Keratinocyte (primary cell): ENCODE results near the gene USP34.

ENCODE experiments used
- EZH2 ChIP-seq: IDR thresholded peaks from one replicate; pipeline ENCODE4 v1.6.1; 2012; ENCODE audit warnings: inconsistent platforms, mild to moderate bottlenecking, low read length, moderate library complexity
- TF ChIP-seq, protein P1 (sequence below), 3 experiments: IDR thresholded peaks in 1 of 3; conservative IDR thresholded peaks in 1 of 3; optimal IDR thresholded peaks in 1 of 3; 2 replicates in 2 of 3; 3 replicates in 1 of 3; pipeline versions ENCODE3 to v1.5.1; 2011; ENCODE audit warnings: low read length in 3 of 3, mild to moderate bottlenecking in 3 of 3, moderate library complexity in 2 of 3, control low read depth in 1 of 3, inconsistent platforms in 1 of 3; ENCODE audit not compliant: insufficient read depth in 2 of 3; ENCODE audit errors: extremely low read depth in 1 of 3

DNA sequence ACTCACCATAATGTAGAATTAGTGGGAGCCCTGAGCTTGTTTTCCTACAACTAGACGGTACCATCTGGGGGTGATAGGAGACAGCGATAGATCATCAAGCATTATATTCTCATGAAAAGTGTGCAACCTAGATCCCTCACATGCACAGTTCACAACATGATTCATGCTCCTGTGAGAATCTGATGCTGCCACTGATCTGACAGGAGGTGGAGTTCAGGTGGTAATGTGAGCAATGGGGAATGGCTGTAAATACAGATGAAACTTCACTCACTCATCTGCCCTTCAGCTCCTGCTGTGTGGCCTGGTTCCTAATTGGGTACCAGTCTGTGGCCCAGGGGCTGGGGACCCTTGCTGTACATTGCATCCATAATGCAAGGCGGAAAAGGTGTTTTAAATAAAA lies 60.7 kb downstream of the USP34 start:
- TF ChIP-seq, protein P1, sequence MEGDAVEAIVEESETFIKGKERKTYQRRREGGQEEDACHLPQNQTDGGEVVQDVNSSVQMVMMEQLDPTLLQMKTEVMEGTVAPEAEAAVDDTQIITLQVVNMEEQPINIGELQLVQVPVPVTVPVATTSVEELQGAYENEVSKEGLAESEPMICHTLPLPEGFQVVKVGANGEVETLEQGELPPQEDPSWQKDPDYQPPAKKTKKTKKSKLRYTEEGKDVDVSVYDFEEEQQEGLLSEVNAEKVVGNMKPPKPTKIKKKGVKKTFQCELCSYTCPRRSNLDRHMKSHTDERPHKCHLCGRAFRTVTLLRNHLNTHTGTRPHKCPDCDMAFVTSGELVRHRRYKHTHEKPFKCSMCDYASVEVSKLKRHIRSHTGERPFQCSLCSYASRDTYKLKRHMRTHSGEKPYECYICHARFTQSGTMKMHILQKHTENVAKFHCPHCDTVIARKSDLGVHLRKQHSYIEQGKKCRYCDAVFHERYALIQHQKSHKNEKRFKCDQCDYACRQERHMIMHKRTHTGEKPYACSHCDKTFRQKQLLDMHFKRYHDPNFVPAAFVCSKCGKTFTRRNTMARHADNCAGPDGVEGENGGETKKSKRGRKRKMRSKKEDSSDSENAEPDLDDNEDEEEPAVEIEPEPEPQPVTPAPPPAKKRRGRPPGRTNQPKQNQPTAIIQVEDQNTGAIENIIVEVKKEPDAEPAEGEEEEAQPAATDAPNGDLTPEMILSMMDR (optimal IDR thresholded peaks at IDR 0.05 in 1 of 3, IDR thresholded peaks at IDR 0.05 in 1 of 3, conservative IDR thresholded peaks at IDR 0.05 in 1 of 3; ENCODE audit: extremely low read depth in 1 of 3, insufficient read depth in 2 of 3, low read length in 3 of 3), result no peak
- no peak for TF ChIP-seq EZH2
